Ishikawa (cell line): ENCODE data around the gene FCHSD2.

Source experiments
- CEBPB ChIP-seq: IDR thresholded peaks from 2 replicates; pipeline ENCODE4 v1.6.1; 2012
- CREB1 ChIP-seq: IDR thresholded peaks from 2 replicates; pipeline ENCODE4 v1.6.1; 2012; ENCODE audit warnings: low read depth
- EGR1 ChIP-seq: IDR thresholded peaks from 2 replicates; pipeline ENCODE4 v1.6.1; 2012
- EP300 ChIP-seq: IDR thresholded peaks from 2 replicates; pipeline ENCODE4 v1.6.1; 2012; ENCODE audit warnings: borderline replicate concordance
- FOXM1 ChIP-seq: IDR thresholded peaks from 2 replicates; pipeline ENCODE4 v1.6.1; 2012; ENCODE audit warnings: low read depth, borderline replicate concordance
- MAX ChIP-seq: IDR thresholded peaks from 2 replicates; pipeline ENCODE4 v1.6.1; 2012
- NFIC ChIP-seq: IDR thresholded peaks from 2 replicates; pipeline ENCODE4 v1.6.1; 2012
- RAD21 ChIP-seq: IDR thresholded peaks from 2 replicates; pipeline ENCODE4 v1.6.1; 2012; ENCODE audit warnings: low read depth
- REST ChIP-seq: IDR thresholded peaks from 2 replicates; pipeline ENCODE4 v1.6.1; 2012; ENCODE audit warnings: low read depth, mild to moderate bottlenecking
- TAF1 ChIP-seq: IDR thresholded peaks from 2 replicates; pipeline ENCODE4 v1.6.1; 2012; ENCODE audit warnings: low read depth, mild to moderate bottlenecking
- TCF12 ChIP-seq: IDR thresholded peaks from 2 replicates; pipeline ENCODE4 v1.6.1; 2012; ENCODE audit warnings: low read depth
- TEAD4 ChIP-seq: IDR thresholded peaks from 2 replicates; pipeline ENCODE4 v1.6.1; 2012
- USF1 ChIP-seq: IDR thresholded peaks from 2 replicates; pipeline ENCODE4 v1.6.1; 2012
- YY1 ChIP-seq: IDR thresholded peaks from 2 replicates; pipeline ENCODE4 v1.6.1; 2012; ENCODE audit warnings: low read depth
- ZBTB7A ChIP-seq: IDR thresholded peaks from 2 replicates; pipeline ENCODE4 v1.6.1; 2012; ENCODE audit warnings: low read depth

Gene FCHSD2

GRCh38 chr11:72864702-72865655 lies 277.1 kb downstream of the FCHSD2 start:
- TF ChIP-seq NFIC (peak; percentile 84), EP300 (peak; percentile 61; the same call in 1 of the 2 replicates), USF1 (no peak), TCF12 (peak; percentile 60), CEBPB (no peak), TEAD4 (peak; percentile 39; the same call in 1 of the 2 replicates), EGR1 (no peak), FOXM1 (peak; percentile 59; the same call in 1 of the 2 replicates)

- TF ChIP-seq YY1 (no peak), EGR1 (no peak), FOXM1 (no peak), TEAD4 (no peak), TAF1 (no peak)
These were observed 278.2 kb downstream of the FCHSD2 start for GRCh38 chr11:72863916-72864315.

- no peak for TF ChIP-seq CEBPB
These were observed 279.0 kb downstream of the FCHSD2 start for GRCh38 chr11:72863091-72863490.

- peak; percentile 82 for TF ChIP-seq CEBPB
- no peak for TF ChIP-seq ZBTB7A
These were observed 281.5 kb downstream of the FCHSD2 start for GRCh38 chr11:72860592-72860991.

- TF ChIP-seq FOXM1 (peak; percentile 50; the same call in 1 of the 2 replicates), TEAD4 (no peak; the same call in 1 of the 2 replicates), USF1 (no peak), RAD21 (0 out of 2 replicates have a peak, but pooled peaks have one; percentile 7), TAF1 (no peak), EGR1 (no peak), TCF12 (peak; percentile 62), CEBPB (no peak), MAX (no peak), EP300 (peak; percentile 79), NFIC (peak; percentile 52; the same call in 1 of the 2 replicates), REST (no peak), YY1 (no peak), CREB1 (no peak), ZBTB7A (no peak)
These were observed 282.1 kb downstream of the FCHSD2 start for GRCh38 chr11:72860010-72860409.

- TF ChIP-seq RAD21 (no peak), USF1 (no peak), TAF1 (no peak), CREB1 (no peak), CEBPB (no peak), EP300 (no peak), TCF12 (no peak)
These were observed 283.0 kb downstream of the FCHSD2 start for GRCh38 chr11:72859126-72859525.

GRCh38 chr11:72856551-72857345 lies 285.4 kb downstream of the FCHSD2 start:
- no peak for TF ChIP-seq FOXM1
- TF ChIP-seq TAF1 = no peak
- TF ChIP-seq EGR1 = no peak
- TF ChIP-seq EP300 = no peak
- no peak for TF ChIP-seq CEBPB
- TF ChIP-seq TCF12 = no peak
- TF ChIP-seq USF1 = no peak
- TF ChIP-seq ZBTB7A = no peak
